Common myeloid progenitor, CD34-positive (primary cell): Measurements from ENCODE around the gene MYBPC1.

Source experiments
- CTCF ChIA-PET: fragments of 350-600 bp; sonication (Branson Sonifier 250); formaldehyde crosslinking; loops from one replicate; lab custom pipeline; 2021; ENCODE audit warnings: antibody characterized with exemption; lab: Charles Lee
- POLR2A ChIA-PET: fragments of 350-600 bp; sonication (Branson Sonifier 250); formaldehyde crosslinking; loops from one replicate; lab custom pipeline; 2021; ENCODE audit warnings: antibody characterized with exemption; lab: Charles Lee
- DNase-seq, 3 donors: peaks; one replicate each; pipeline versions ENCODE4 v3.0.0 to v3.0.0-alpha.2; 2013
- H3K27ac ChIP-seq, 2 experiments: 1 replicate in 1 of 2; 2 replicates in 1 of 2; pipeline ENCODE4 v1.7.0; 2013; ENCODE audit warnings: inconsistent platforms in 2 of 2, low read length in 2 of 2, mild to moderate bottlenecking in 2 of 2, low read depth in 1 of 2, moderate library complexity in 1 of 2; ENCODE audit not compliant: severe bottlenecking in 2 of 2, insufficient read depth in 1 of 2, poor library complexity in 1 of 2
- H3K27me3 ChIP-seq, 5 experiments: replicated peaks in 2 of 5; 1 replicate in 3 of 5; 2 replicates in 2 of 5; pipeline versions ENCODE4 v1.6.1 to v1.7.0; 2013; ENCODE audit warnings: low read length in 4 of 5, mild to moderate bottlenecking in 2 of 5, moderate library complexity in 2 of 5, inconsistent platforms in 1 of 5; ENCODE audit not compliant: insufficient read depth in 5 of 5, control insufficient read depth in 4 of 5
- H3K36me3 ChIP-seq, 4 experiments: 1 replicate in 2 of 4; 2 replicates in 2 of 4; pipeline versions ENCODE4 v1.6.1 to v1.7.0; 2013; ENCODE audit warnings: low read length in 3 of 4, control low read depth in 1 of 4, mild to moderate bottlenecking in 1 of 4; ENCODE audit not compliant: control insufficient read depth in 4 of 4, insufficient read depth in 4 of 4
- H3K4me1 ChIP-seq, 4 experiments: 1 replicate in 3 of 4; 2 replicates in 1 of 4; pipeline versions ENCODE4 v1.6.1 to v1.7.1; 2013; ENCODE audit warnings: low read length in 3 of 4, mild to moderate bottlenecking in 3 of 4, control low read depth in 1 of 4, inconsistent platforms in 1 of 4, moderate library complexity in 1 of 4; ENCODE audit not compliant: control insufficient read depth in 4 of 4, insufficient read depth in 4 of 4; ENCODE audit errors: control extremely low read depth in 1 of 4
- H3K4me3 ChIP-seq, 7 experiments: 1 replicate in 4 of 7; 2 replicates in 3 of 7; pipeline versions ENCODE4 v1.5.1 to v1.7.0; 2013; ENCODE audit warnings: mild to moderate bottlenecking in 7 of 7, low read length in 6 of 7, moderate library complexity in 6 of 7, inconsistent platforms in 2 of 7, low read depth in 2 of 7, control low read depth in 1 of 7; ENCODE audit not compliant: insufficient read depth in 4 of 7, control insufficient read depth in 1 of 7; ENCODE audit errors: extremely low read depth in 1 of 7
- H3K9me3 ChIP-seq, 5 experiments: 1 replicate in 4 of 5; 2 replicates in 1 of 5; pipeline versions ENCODE4 v1.6.1 to v1.7.1; 2013; ENCODE audit warnings: low read length in 4 of 5, mild to moderate bottlenecking in 2 of 5, inconsistent platforms in 1 of 5, low read depth in 1 of 5, moderate library complexity in 1 of 5; ENCODE audit not compliant: control insufficient read depth in 4 of 5, insufficient read depth in 2 of 5; ENCODE audit errors: control extremely low read depth in 1 of 5
- WGBS: methylation state at CpG from one replicate; pipeline ENCODE4 v1.1.5; 2013; ENCODE audit not compliant: insufficient coverage; 5-methylcytosine and 5-hydroxymethylcytosine counted together

Gene MYBPC1

DNA sequence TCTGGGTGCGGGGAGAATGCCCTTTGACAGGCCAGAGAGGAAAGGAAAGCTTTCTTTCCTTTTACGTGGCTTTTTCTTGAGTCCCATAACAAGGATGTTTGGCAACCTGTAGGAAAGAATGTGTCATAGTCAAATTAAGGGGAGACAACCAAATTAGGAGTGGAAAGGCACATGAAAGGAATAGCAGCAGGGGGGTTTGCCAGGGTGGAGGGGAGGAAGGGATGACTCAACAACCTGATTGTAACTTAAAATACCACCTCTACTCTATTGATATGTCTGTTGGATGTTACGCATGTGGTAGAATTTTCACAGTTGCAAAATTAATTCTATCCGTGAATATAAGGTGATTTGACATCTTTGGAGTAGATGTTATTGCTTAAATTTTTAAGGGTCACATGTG lies 28.5 kb upstream of the MYBPC1 start:
- no peak overlapping the region for H3K4me3 ChIP-seq
- H3K9me3 ChIP-seq, result no peaks in the 10 kb centered on the region
- no peak overlapping the region for H3K27ac ChIP-seq
- POLR2A ChIA-PET, result no interaction called here
- 83% methylated on average over 2 of the region's 4 CpGs for WGBS
- CTCF ChIA-PET, result interaction anchor here (1.6 kb wide), 1 partner anchor 15 kb away, joined by 4 read pairs; no protein-coding TSS in a partner anchor
- H3K36me3 ChIP-seq, result no peaks in the 10 kb centered on the region
- H3K4me1 ChIP-seq, result peaks cover 0 to 3% (median 0%) of the 10 kb centered on the region in 4 experiments
- H3K27me3 ChIP-seq, result peaks cover 0 to 2% (median 0%) of the 10 kb centered on the region in 5 experiments
- peak in 2 of 3 donors; percentile 14 to 26 for DNase-seq

DNA sequence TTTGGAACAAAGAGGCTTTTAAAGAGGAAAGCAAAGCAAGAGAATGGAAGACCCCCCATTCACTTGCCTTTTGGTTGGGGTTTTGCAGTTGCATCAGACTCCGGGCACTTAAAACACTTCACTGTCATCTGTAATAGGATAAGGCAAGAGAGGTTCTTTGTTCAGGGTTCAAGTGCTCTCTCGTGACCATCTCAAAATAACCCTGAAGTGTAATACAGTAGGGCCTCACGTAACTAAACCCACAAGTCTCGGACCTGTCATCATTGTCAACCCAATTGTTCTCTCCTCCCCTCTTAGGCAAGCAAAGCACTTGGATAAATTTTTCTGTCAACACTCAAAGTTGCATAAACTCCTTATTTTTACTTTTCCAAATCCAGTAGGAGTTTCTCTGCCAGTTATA lies 26.9 kb upstream of the MYBPC1 start:
- ChIA-PET CTCF (no interaction called here), POLR2A (interaction anchor here (0.6 kb wide), 1 partner anchor 117 kb away, joined by 3 read pairs; no protein-coding TSS in a partner anchor)
- H3K36me3 ChIP-seq, result no peaks in the 10 kb centered on the region
- no peak for DNase-seq
- no peak overlapping the region for H3K27ac ChIP-seq
- no peak overlapping the region for H3K4me3 ChIP-seq
- 96% methylated on average over 3 of the region's 4 CpGs for WGBS
- H3K9me3 ChIP-seq, result no peaks in the 10 kb centered on the region
- H3K27me3 ChIP-seq, result peaks cover 0 to 2% (median 0%) of the 10 kb centered on the region in 5 experiments
- peaks cover 0 to 3% (median 0%) of the 10 kb centered on the region in 4 experiments for H3K4me1 ChIP-seq

DNA sequence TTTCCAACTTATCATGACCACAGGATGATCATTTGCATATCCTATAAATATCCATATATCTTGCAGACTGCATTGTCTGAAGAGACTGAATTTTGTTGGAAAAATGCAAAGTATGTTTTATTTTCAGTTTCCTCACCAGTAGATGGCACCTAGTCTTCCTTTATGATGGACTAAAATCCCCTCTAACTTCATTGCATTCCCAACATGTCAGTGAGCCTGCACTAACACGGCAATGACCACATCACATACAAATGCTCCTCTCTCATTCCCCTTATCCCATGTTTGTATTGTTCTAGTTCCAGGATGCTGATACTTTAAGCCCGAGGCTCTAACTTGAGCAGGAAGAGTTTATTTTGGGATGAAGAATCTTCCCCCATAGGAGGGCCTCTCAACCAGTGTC lies 24.7 kb upstream of the MYBPC1 start:
- H3K36me3 ChIP-seq, result no peaks in the 10 kb centered on the region
- POLR2A ChIA-PET, result no interaction called here
- no peak overlapping the region for H3K27ac ChIP-seq
- no peaks in the 10 kb centered on the region for H3K9me3 ChIP-seq
- CTCF ChIA-PET, result no interaction called here
- DNase-seq, result peak; percentile 35 to 52 (median 47)
- WGBS, result 0% methylated on average over 1 of the region's 2 CpGs
- H3K4me1 ChIP-seq, result peaks cover 0 to 3% (median 0%) of the 10 kb centered on the region in 4 experiments
- peak overlapping the region in 1 of 7 experiments; percentile 34 for H3K4me3 ChIP-seq
- peaks cover 0 to 2% (median 0%) of the 10 kb centered on the region in 5 experiments for H3K27me3 ChIP-seq

DNA sequence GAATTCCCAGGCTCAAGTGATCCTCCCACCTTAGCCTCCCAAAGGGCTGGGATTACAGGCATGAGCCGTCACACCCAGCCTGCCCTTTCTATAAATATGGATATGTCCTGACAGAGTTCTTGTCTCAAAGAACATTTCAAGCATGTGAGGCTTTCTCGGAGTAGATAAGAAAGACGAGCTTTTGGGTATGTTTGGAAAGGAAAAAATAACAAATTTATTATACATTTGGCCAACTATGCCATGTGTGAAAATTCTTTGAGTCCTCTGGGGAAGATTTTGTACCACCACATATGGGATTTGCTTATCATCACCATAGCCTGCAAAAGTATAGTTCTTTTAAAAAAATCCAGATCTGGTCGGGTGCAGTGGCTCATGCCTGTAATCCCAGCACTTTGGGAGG lies 23.7 kb upstream of the MYBPC1 start:
- H3K27me3 ChIP-seq, result peaks cover 0 to 2% (median 0%) of the 10 kb centered on the region in 5 experiments
- DNase-seq, result no peak
- ChIA-PET POLR2A (interaction anchor here (0.6 kb wide), 1 partner anchor 126 kb away, joined by 3 read pairs; the partner anchor contains the start of gene CHPT1), CTCF (interaction anchor here (0.6 to 1.5 kb wide), 7 partner anchors 8 to 674 kb away, joined by 3 to 4 read pairs (median 3); no protein-coding TSS in a partner anchor)
- H3K4me3 ChIP-seq, result no peak overlapping the region
- no peaks in the 10 kb centered on the region for H3K36me3 ChIP-seq
- H3K4me1 ChIP-seq, result peaks cover 0 to 3% (median 0%) of the 10 kb centered on the region in 4 experiments
- H3K27ac ChIP-seq, result no peak overlapping the region
- 100% methylated on average over 1 of the region's 4 CpGs for WGBS
- no peaks in the 10 kb centered on the region for H3K9me3 ChIP-seq

DNA sequence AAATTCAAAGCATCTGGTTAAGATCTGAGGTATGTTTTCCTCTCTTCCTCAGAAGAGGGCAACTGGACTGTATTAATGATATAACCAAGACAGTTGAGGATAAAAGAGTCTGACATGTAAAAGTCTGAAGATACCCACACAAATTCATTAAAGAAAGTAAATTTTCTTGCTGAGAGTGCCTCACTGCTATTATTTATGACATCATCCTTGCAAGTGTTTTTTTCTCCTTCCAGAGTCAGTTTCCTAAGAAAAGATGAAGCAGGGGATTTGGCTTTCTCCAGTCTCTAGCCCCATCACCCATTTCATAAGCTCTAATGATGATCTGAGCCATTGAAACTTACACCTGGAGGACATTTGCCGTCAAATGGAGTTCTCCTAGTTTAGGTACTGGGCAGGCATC lies 21.0 kb upstream of the MYBPC1 start:
- Histone ChIP-seq H3K4me3 (no peak overlapping the region), H3K36me3 (no peaks in the 10 kb centered on the region), H3K27me3 (no peaks in the 10 kb centered on the region), H3K27ac (no peak overlapping the region), H3K9me3 (no peaks in the 10 kb centered on the region), H3K4me1 (peaks cover 0 to 3% (median 0%) of the 10 kb centered on the region in 4 experiments)
- WGBS, result 100% methylated on average over 1 of the region's 1 CpG
- ChIA-PET CTCF (interaction anchor here (1.2 kb wide), 1 partner anchor 10 kb away, joined by 3 read pairs; no protein-coding TSS in a partner anchor), POLR2A (no interaction called here)
- no peak for DNase-seq

DNA sequence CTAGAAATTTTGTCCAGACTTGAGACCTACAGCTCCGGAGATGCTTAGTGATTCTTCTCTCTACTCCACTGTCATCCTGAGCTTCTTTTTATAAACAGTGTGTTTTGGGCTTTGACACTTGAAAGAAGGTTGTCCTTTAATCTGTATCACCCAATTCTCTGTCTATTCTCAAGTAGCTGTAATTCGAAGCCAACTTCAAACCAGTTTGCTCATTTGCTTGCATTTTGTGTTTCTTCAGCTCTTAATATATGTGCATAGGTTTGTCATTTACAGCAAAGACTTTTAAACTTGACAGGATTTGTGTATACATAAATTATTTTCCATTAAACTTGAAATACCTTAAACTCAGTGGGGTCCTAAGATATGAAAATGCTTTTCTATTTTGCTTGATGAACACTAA lies 16.4 kb upstream of the MYBPC1 start:
- POLR2A ChIA-PET, result no interaction called here

DNA sequence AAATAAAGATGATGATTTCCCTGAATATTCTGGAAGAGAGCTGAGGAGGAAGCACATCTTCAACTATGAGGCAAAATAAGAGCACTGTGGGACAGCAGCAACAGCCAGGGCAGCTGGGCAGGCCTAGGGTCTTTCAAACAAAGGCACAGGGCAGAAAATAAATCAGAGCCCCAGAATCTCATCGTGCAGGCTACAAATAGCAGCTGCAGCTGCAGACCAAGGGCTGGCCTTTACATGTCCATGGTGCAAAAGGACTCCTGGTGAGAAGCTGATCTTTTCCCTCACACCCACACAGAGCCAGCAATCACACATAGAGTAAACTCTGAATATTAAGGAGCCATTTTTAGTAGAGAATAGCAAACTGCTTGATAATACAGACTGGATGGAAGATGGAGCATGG lies 13.6 kb upstream of the MYBPC1 start:
- Histone ChIP-seq H3K4me3 (no peak overlapping the region), H3K27me3 (no peaks in the 10 kb centered on the region), H3K9me3 (no peaks in the 10 kb centered on the region), H3K4me1 (no peaks in the 10 kb centered on the region), H3K36me3 (no peaks in the 10 kb centered on the region), H3K27ac (no peak overlapping the region)
- no peak for DNase-seq
- ChIA-PET CTCF (interaction anchor here (1.5 kb wide), 1 partner anchor 15 kb away, joined by 4 read pairs; no protein-coding TSS in a partner anchor), POLR2A (no interaction called here)
- no CpG with 5 or more reads among the region's 1 CpG for WGBS

More for the DNA sequence above, 16.4 kb upstream of the MYBPC1 start:
- Histone ChIP-seq H3K9me3 (no peaks in the 10 kb centered on the region), H3K36me3 (no peaks in the 10 kb centered on the region), H3K4me1 (no peaks in the 10 kb centered on the region), H3K4me3 (no peak overlapping the region), H3K27ac (no peak overlapping the region), H3K27me3 (no peaks in the 10 kb centered on the region)
- WGBS, result 100% methylated on average over 1 of the region's 2 CpGs
- CTCF ChIA-PET, result no interaction called here
- DNase-seq, result no peak
